Fibroblast of pulmonary artery (primary cell): ENCODE results near the gene HELLS.
A peak's percentile ranks its signal among the peaks of the same experiment; 100 is the strongest.
"Not testable (repeated sequence)": the region's sequence is repeated elsewhere in the genome, so short reads cannot be mapped to it uniquely, and the experiment has no call there.

Source experiments
- DNase-seq: peaks from one replicate; pipeline ENCODE4 v3.0.0-alpha.2; 2010; ENCODE audit warnings: low read depth
- H3K4me3 ChIP-seq: replicated peaks from 2 replicates; pipeline ENCODE4 v1.5.1; 2011; ENCODE audit warnings: low read depth, mild to moderate bottlenecking, control low read depth, low read length, moderate library complexity
- TF ChIP-seq, protein P1 (sequence below): IDR thresholded peaks from 2 replicates; pipeline ENCODE4 v1.5.1; 2011; ENCODE audit warnings: mild to moderate bottlenecking, control low read depth, low read length, inconsistent platforms; ENCODE audit errors: missing control alignments

Gene HELLS

DNA sequence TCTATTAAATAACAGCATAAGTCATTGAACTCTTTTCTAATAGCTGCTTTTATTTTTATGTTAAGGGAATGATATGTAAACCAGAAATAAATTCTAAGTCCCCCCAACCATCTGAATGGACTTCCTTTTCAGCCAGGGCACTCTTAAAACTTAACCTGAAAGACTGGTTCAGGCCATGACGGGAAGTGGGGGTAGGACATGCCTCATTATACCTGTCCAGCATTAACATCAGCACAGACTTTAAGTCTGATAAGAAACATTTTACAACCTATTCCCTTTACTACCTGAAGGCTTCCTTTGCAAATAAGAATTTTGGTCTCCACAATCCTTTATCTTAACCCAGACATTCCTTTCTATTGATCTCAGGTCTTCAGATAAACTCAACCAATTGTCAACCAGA is 81.9 kb downstream of the HELLS start:
- H3K4me3 ChIP-seq: no peak overlapping the region
- TF ChIP-seq, protein P1, sequence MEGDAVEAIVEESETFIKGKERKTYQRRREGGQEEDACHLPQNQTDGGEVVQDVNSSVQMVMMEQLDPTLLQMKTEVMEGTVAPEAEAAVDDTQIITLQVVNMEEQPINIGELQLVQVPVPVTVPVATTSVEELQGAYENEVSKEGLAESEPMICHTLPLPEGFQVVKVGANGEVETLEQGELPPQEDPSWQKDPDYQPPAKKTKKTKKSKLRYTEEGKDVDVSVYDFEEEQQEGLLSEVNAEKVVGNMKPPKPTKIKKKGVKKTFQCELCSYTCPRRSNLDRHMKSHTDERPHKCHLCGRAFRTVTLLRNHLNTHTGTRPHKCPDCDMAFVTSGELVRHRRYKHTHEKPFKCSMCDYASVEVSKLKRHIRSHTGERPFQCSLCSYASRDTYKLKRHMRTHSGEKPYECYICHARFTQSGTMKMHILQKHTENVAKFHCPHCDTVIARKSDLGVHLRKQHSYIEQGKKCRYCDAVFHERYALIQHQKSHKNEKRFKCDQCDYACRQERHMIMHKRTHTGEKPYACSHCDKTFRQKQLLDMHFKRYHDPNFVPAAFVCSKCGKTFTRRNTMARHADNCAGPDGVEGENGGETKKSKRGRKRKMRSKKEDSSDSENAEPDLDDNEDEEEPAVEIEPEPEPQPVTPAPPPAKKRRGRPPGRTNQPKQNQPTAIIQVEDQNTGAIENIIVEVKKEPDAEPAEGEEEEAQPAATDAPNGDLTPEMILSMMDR: no peak
- DNase-seq: no peak

DNA sequence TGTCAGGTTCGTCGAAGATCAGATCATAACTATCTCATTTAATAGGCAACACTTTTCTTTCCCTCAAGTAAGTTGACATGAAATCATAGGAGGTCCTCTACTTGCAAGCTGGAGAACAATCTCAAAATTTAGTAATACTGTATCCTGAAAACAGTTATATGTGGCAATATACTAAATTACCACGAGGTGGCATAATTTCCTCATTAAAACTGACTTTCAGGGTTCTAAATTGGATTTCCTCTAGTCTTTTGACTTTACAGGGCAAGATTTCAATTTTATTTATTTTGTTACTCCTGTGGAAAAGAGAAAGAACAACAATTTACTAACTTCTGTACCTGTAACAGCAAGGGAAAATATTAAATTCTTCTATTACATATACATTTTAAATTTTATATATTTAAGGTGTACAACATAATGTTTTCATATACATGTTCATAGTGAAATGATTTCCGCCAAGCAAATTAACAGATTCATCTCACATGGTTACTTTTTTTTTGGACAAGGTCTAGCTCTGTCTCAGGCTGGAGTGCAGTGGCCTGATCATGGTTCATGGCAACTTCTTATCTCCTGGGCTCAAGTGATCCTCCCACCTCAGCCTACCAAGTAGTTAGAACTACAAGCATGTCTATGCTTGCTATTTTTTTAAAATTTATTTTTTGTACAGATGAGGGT is 84.6 kb downstream of the HELLS start:
- H3K4me3 ChIP-seq: no peak overlapping the region
- peak; percentile 44 for DNase-seq
- TF ChIP-seq, protein P1: peak; percentile 59

DNA sequence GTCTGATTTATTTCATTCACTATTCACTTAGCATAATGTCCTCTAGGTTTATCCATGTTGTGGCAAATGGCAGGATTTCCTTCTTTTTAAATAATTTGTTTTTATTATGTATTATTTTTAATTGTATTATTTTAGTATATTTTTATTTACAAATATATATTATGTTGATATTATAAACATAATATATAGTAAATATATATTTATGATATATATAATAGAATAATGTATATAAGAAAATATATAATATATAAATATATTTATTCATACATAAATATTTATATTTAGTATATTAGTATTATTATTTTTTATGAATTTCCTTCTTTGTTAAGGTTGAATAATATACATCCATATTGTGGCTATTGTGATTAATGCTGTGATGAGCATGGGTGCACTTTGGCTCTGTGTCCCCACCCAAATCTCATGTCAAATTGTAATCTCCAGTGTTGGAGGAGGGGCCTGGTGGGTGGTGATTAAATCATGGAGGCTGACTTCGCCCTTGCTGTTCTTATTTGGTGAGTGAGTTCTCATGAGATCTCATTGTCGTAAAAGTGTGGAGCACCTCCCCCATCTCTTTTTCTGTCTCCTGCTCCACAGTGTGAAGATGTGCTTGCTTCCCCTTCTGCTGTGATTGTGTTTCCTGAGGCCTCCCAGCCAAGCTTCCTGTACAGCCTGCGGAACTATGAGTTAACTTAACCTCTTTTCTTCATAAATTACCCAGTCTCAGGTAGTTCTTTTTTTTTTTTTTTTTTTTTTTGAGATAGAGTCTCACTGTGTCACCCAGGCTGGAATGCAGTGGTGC is 85.7 kb downstream of the HELLS start:
- TF ChIP-seq, protein P1: no peak
- DNase-seq: no peak
- no peak overlapping the region for H3K4me3 ChIP-seq

DNA sequence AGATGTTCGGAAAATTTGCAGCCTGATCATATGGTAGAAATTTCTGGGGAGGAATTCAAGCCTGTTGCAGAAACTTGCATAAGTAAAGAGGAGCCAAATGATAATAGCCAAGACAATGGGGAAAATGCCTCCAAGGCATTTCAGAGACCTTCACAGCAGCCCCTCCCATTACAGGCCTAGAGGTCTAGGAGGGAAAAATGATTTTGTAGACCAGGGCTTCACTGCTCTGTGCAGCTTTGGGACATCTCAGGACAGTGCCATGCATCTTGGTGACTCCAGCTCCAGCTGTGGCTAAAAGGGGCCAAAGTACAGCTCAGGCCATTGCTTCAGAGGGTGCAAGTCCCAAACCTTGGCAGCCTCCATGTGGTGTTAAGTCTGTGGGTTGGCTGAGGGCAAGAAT is 87.4 kb downstream of the HELLS start:
- no peak for DNase-seq

DNA sequence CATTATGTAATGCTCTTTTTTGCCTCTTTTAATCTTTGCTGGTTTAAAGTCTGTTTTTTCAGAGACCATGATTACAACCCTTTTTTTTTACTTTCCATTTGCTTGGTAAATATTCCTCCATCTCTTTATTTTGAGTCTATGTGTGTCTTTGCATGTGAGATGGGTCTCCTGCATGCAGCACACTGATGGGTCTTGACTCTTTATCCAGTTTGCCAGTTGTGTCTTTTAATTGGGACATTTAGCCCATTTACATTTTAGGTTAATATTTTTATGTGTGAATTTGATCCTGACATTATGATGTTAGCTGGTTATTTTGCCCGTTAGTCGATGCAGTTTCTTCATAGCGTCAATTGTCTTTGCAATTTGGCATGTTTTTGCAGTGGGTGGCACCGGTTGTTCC is 92.5 kb downstream of the HELLS start:
- DNase-seq, H3K4me3 ChIP-seq: not testable (repeated sequence)

More for the DNA sequence above, 87.4 kb downstream of the HELLS start:
- TF ChIP-seq, protein P1: no peak
- no peak overlapping the region for H3K4me3 ChIP-seq

DNA sequence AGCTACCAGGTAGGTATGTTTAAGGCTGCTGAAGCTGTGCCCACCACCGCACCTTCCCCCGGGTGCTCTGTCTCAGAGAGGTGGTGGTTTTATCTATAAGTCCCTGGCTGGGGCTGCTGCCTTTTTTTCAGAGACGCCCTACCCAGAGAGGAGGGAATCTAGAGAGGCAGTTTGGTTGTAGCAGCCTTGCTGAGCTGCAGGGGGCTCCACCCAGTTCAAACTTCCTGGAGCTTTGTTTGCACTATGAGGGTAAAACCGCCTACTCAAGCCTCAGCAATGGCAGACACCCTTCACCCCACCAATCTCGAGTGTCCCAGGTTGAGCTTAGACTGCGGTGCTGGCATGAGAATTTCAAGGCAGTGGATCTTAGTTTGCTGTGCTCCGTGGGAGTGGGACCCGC is 94.3 kb downstream of the HELLS start:
- no peak for DNase-seq
- H3K4me3 ChIP-seq: no peak overlapping the region
- TF ChIP-seq, protein P1: no peak

DNA sequence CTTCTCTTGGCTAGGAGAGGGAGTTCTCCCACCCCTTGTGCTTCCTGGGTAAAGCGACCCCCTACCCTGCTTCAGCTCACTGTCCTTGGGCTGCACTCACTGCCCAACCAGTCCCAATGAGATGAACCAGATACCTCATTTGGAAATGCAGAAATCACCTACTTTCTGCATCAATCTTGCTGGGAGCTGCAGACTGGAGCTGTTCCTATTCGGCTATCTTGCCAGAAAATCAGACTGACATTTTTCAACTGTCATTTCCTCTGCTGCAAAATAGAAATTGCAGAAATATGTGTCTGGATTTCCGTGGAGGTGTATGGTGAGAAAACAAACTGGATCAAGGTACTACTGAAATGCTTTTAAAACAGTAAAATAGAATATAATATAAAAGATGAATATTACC is 95.0 kb downstream of the HELLS start:
- DNase-seq: no peak
- no peak overlapping the region for H3K4me3 ChIP-seq
- TF ChIP-seq, protein P1: no peak
